AG04449 (cell line): ENCODE data around the gene ADRA2C.

ENCODE experiments used
- CTCF ChIA-PET: fragments of 350-600 bp; formaldehyde crosslinking; extraction: SDS; loops from one replicate; lab custom pipeline; 2021; ENCODE audit warnings: antibody characterized with exemption; lab: Yijun Ruan, JAX
- POLR2A ChIA-PET: fragments of 400-600, 350-600 bp; formaldehyde crosslinking; extraction: SDS; loops from one replicate; lab custom pipeline; 2020; ENCODE audit warnings: antibody characterized with exemption, inconsistent platforms; lab: Yijun Ruan, JAX
- DNase-seq: peaks from one replicate; pipeline ENCODE4 v3.0.0-alpha.2; 2010; ENCODE audit warnings: low read depth, low spot score
- H3K4me3 ChIP-seq: 2 replicates; pipeline ENCODE4 v1.5.1; 2011; ENCODE audit warnings: low read depth, mild to moderate bottlenecking, control low read depth, low read length
- CTCF ChIP-seq: IDR thresholded peaks from one replicate; pipeline ENCODE4 v1.5.1; 2011; ENCODE audit warnings: mild to moderate bottlenecking, moderate library complexity, low read length, control low read depth, inconsistent platforms; ENCODE audit not compliant: insufficient read depth; ENCODE audit errors: missing control alignments

ADRA2C gene

GRCh38 chr4:3790006-3790561, 23.9 kb downstream of the ADRA2C start:
- no peak for DNase-seq
- ChIA-PET CTCF (no interaction called here), POLR2A (no interaction called here)
- no peak overlapping the region for H3K4me3 ChIP-seq
- TF ChIP-seq CTCF, result no peak

GRCh38 chr4:3791256-3791655, 25.1 kb downstream of the ADRA2C start:
- no peak for TF ChIP-seq CTCF
- CTCF ChIA-PET, result interaction anchor here (0.6 kb wide), 1 partner anchor 153 kb away, joined by 3 read pairs; no protein-coding TSS in a partner anchor
- POLR2A ChIA-PET, result no interaction called here
- no peak for DNase-seq
- H3K4me3 ChIP-seq, result no peak overlapping the region

GRCh38 chr4:3791910-3792542, 25.8 kb downstream of the ADRA2C start:
- ChIA-PET POLR2A (no interaction called here), CTCF (interaction anchor here (0.6 kb wide), 1 partner anchor 153 kb away, joined by 3 read pairs; no protein-coding TSS in a partner anchor)
- H3K4me3 ChIP-seq, result no peak overlapping the region
- TF ChIP-seq CTCF, result no peak
- no peak for DNase-seq

- no peak overlapping the region for H3K4me3 ChIP-seq
- ChIA-PET CTCF (no interaction called here), POLR2A (no interaction called here)
- no peak for DNase-seq
- TF ChIP-seq CTCF, result no peak
Measured at GRCh38 chr4:3792813-3793212, 26.6 kb downstream of the ADRA2C start.

- no peak overlapping the region for H3K4me3 ChIP-seq
- ChIA-PET CTCF (no interaction called here), POLR2A (no interaction called here)
- DNase-seq, result no peak
- TF ChIP-seq CTCF, result no peak
Measured at GRCh38 chr4:3793545-3793944, 27.4 kb downstream of the ADRA2C start.

- CTCF ChIA-PET, result interaction anchor here (1.5 kb wide), 1 partner anchor 84 kb away, joined by 3 read pairs; no protein-coding TSS in a partner anchor
- no peak overlapping the region for H3K4me3 ChIP-seq
- TF ChIP-seq CTCF, result no peak
- no peak for DNase-seq
- POLR2A ChIA-PET, result no interaction called here
Measured at GRCh38 chr4:3796960-3797359, 30.8 kb downstream of the ADRA2C start.
